Activated T-helper 1 cell treated with anti-CD3 and anti-CD28 coated beads, Interleukin-2, amount 50 U/mL, for 16 hours (primary cell): ENCODE data around the gene GAPVD1.

Source experiments
- DNase-seq, 2 donors: peaks; one replicate each; pipeline ENCODE4 v3.0.0-alpha.2; 2020; ENCODE audit warnings: low read depth in 1 of 2, low spot score in 1 of 2

GAPVD1 gene

GRCh38 chr9:125404733-125405132 lies 143.1 kb downstream of the GAPVD1 start:
- no peak for DNase-seq

GRCh38 chr9:125405938-125406809 lies 144.5 kb downstream of the GAPVD1 start:
- DNase-seq, result no peak

- no peak for DNase-seq
Measured at GRCh38 chr9:125406810-125407087, 145.1 kb downstream of the GAPVD1 start.

- no peak for DNase-seq
Measured at GRCh38 chr9:125407432-125407973, 145.9 kb downstream of the GAPVD1 start.

- DNase-seq, result peak; percentile 59 to 62
Measured at GRCh38 chr9:125407974-125408900, 146.6 kb downstream of the GAPVD1 start.

- no peak for DNase-seq
Measured at GRCh38 chr9:125409217-125409636, 147.6 kb downstream of the GAPVD1 start.

- no peak for DNase-seq
Measured at GRCh38 chr9:125409637-125410521, 148.3 kb downstream of the GAPVD1 start.

- DNase-seq, result no peak
Measured at GRCh38 chr9:125410522-125410894, 148.9 kb downstream of the GAPVD1 start.

GRCh38 chr9:125411171-125411756 lies 149.6 kb downstream of the GAPVD1 start:
- no peak for DNase-seq

- DNase-seq, result no peak
Measured at GRCh38 chr9:125412166-125412565, 150.5 kb downstream of the GAPVD1 start.

GRCh38 chr9:125413579-125413978 lies 152.0 kb downstream of the GAPVD1 start:
- no peak for DNase-seq

GRCh38 chr9:125415583-125416460 lies 154.2 kb downstream of the GAPVD1 start:
- no peak for DNase-seq

- no peak for DNase-seq
Measured at GRCh38 chr9:125416517-125416916, 154.9 kb downstream of the GAPVD1 start.
